Thyroid gland (tissue), 4 donors: ENCODE data around the gene IL1RL1. TPM values are rescaled to one million over a fixed set of nuclear protein-coding genes. Genes with fewer than 3 reads are reported as not detected.

Source experiments
- DNase-seq, 2 donors: peaks; one replicate each; pipeline ENCODE4 v3.0.0-alpha.2; 2019
- H3K27ac ChIP-seq, 3 donors: fragments of 200-600 bp; sonication (generic); 1 replicate in 2 of 3; 2 replicates in 1 of 3; pipeline ENCODE4 v1.5.1; 2016 to 2019; ENCODE audit warnings: mild to moderate bottlenecking in 1 of 3, moderate library complexity in 1 of 3
- H3K27me3 ChIP-seq: fragments of 200-600 bp; sonication (generic); one replicate; pipeline ENCODE4 v1.5.1; 2019
- H3K36me3 ChIP-seq, 2 donors: fragments of 200-600 bp; sonication (generic); one replicate each; pipeline ENCODE4 v1.5.1; 2016 to 2019
- H3K4me1 ChIP-seq, 2 donors: fragments of 200-600 bp; sonication (generic); one replicate each; pipeline ENCODE4 v1.5.1; 2017 to 2019
- H3K4me3 ChIP-seq, 3 donors: fragments of 200-600 bp; sonication (generic); replicated peaks in 1 of 3; 1 replicate in 2 of 3; 2 replicates in 1 of 3; pipeline ENCODE4 v1.5.1; 2016; ENCODE audit warnings: mild to moderate bottlenecking in 1 of 3
- H3K9me3 ChIP-seq: fragments of 200-600 bp; sonication (generic); one replicate; pipeline ENCODE4 v1.5.1; 2017
- POLR2A ChIP-seq, 2 donors: fragments of 450-650 bp; IDR thresholded peaks; one replicate each; pipeline ENCODE4 v1.6.1; 2017; ENCODE audit warnings: antibody characterized with exemption in 2 of 2, mild to moderate bottlenecking in 2 of 2, moderate library complexity in 1 of 2
- WGBS, 2 donors: methylation state at CpG; one replicate each; pipeline ENCODE4 v1.1.5; 2017; 5-methylcytosine and 5-hydroxymethylcytosine counted together
- intact Hi-C: fragments of 100-400 bp; cut with DNase I; formaldehyde crosslinking; loops from one replicate; pipeline ENCODE4 v1.15.1; 2023
- total RNA-seq, 4 donors: library from RNA; depleted of rRNA; stranded (reverse); fragments of >200 nt; gene quantifications; one replicate each; pipeline ENCODE4 v1.2.3, GENCODE V29; 2016
- TF ChIP-seq, protein P1 (sequence below), 6 experiments: fragments of 200-600 bp in 3 of 6; fragments of 450-650 bp in 3 of 6; sonication (generic) in 3 of 6; IDR thresholded peaks; one replicate each; pipeline ENCODE4 v1.5.1; 2016 to 2019; ENCODE audit warnings: antibody characterized with exemption in 6 of 6, mild to moderate bottlenecking in 2 of 6, inconsistent platforms in 1 of 6, moderate library complexity in 1 of 6

The IL1RL1 gene
- total RNA-seq, 4 donors from 2014 or later = 1.0 to 5.0 (median 3.1) TPM

DNA sequence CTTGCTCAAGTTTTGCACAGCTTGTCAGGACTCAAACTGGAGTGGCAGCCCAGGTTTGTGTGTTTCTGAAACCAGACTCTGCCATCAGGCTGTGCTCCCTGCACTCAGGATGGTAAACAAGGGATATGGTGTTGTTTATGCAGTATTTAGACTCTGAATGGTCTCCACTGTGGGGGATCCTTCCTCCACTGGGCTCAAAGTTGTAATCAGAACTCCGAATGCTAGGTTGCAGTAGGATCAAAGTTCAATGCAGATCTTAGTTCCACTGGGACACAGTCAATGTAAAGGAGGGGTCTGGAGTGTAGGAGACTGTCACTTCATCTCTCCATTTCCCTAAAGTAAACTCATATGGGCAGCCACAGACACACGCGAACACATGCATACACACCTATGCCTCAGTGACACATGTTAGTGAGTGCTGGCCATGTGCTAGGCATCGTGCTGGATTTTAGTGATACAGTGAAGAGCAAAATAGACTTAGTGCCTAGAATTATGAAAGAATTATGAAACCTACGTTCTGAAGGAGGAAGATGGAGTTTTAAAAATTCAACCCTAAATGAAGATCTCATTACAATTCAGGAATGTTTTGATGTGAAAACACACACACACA, 50.4 kb downstream of the IL1RL1 start:
- 91 to 92% methylated on average over 5 of the region's 5 CpGs for WGBS, 2 donors
- Histone ChIP-seq H3K4me1 (no peaks in the 10 kb centered on the region), H3K27ac (no peak overlapping the region), H3K9me3 (no peaks in the 10 kb centered on the region), H3K27me3 (no peaks in the 10 kb centered on the region), H3K4me3 (no peak overlapping the region), H3K36me3 (no peaks in the 10 kb centered on the region)
- TF ChIP-seq, protein P1, sequence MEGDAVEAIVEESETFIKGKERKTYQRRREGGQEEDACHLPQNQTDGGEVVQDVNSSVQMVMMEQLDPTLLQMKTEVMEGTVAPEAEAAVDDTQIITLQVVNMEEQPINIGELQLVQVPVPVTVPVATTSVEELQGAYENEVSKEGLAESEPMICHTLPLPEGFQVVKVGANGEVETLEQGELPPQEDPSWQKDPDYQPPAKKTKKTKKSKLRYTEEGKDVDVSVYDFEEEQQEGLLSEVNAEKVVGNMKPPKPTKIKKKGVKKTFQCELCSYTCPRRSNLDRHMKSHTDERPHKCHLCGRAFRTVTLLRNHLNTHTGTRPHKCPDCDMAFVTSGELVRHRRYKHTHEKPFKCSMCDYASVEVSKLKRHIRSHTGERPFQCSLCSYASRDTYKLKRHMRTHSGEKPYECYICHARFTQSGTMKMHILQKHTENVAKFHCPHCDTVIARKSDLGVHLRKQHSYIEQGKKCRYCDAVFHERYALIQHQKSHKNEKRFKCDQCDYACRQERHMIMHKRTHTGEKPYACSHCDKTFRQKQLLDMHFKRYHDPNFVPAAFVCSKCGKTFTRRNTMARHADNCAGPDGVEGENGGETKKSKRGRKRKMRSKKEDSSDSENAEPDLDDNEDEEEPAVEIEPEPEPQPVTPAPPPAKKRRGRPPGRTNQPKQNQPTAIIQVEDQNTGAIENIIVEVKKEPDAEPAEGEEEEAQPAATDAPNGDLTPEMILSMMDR (IDR thresholded peaks at IDR 0.05) = no peak
- no peak for TF ChIP-seq POLR2A (IDR thresholded peaks at IDR 0.05)
- intact Hi-C loops = no loop called here
- DNase-seq = no peak

DNA sequence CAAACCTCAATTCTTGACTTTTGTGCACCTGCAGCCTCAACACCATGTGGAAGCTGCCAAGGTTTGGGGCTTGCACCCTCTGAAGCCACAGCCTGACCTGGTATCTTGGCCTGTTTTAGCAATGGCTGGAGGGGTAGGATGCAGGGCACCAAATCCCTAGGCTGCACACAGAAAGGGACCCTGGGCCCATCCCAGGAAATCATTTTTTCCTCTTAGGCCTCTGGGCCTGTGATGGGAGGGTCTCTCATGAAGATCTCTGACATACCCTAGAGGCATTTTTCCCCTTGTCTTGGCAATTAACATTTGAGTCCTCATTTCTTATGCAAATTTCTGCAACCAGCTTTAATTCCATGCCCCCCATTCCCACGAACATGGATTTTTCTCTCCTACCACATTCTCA, 54.4 kb downstream of the IL1RL1 start:
- Histone ChIP-seq H3K4me3 (no peak overlapping the region), H3K27ac (no peak overlapping the region), H3K27me3 (no peaks in the 10 kb centered on the region), H3K36me3 (no peaks in the 10 kb centered on the region), H3K4me1 (no peaks in the 10 kb centered on the region), H3K9me3 (no peaks in the 10 kb centered on the region)
- DNase-seq = no peak
- 96% methylated on average over 1 of the region's 1 CpG for WGBS, 2 donors
- TF ChIP-seq, protein P1 (IDR thresholded peaks at IDR 0.05) = no peak
- TF ChIP-seq POLR2A (IDR thresholded peaks at IDR 0.05) = no peak
- intact Hi-C loops = no loop called here

DNA sequence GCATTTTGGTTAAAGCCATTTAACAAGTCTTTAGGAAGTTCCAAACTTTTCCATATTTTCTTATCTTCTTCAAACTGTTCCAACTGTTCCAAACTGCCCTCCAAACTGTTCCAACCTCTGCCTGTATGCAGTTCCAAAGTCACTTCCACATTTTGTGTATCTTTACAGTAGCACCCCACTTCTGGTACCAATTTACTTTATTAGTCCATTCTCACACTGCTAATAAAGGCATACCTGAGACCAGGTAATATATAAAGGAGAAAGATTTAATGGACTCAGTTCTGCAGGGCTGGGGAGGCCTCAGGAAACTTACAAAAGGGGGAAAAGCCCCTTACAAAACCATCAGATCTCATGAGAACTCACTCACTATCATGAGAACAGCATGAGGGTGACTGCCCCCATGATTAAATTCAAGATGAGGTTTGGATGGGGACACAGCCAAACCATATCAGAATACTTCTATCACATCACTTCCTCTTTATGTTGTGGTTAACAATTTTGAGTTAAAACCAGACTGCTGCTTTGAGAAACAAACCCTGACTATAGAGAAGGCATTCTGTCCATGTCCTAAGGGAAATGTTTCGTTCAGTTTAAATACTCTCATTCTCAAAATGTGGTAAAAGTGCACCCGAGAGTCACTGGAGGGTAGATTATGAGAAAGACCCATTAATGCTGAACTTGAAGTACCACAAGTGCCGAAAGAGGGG, 55.2 kb downstream of the IL1RL1 start:
- H3K27me3 ChIP-seq = no peaks in the 10 kb centered on the region
- TF ChIP-seq POLR2A (IDR thresholded peaks at IDR 0.05) = no peak
- TF ChIP-seq, protein P1 (IDR thresholded peaks at IDR 0.05) = no peak
- WGBS, 2 donors = 90 to 97% methylated on average over 3 of the region's 3 CpGs
- no peaks in the 10 kb centered on the region for H3K9me3 ChIP-seq
- intact Hi-C loops = no loop called here
- H3K27ac ChIP-seq = no peak overlapping the region
- H3K4me1 ChIP-seq = no peaks in the 10 kb centered on the region
- no peak overlapping the region for H3K4me3 ChIP-seq
- no peak for DNase-seq
- no peaks in the 10 kb centered on the region for H3K36me3 ChIP-seq

DNA sequence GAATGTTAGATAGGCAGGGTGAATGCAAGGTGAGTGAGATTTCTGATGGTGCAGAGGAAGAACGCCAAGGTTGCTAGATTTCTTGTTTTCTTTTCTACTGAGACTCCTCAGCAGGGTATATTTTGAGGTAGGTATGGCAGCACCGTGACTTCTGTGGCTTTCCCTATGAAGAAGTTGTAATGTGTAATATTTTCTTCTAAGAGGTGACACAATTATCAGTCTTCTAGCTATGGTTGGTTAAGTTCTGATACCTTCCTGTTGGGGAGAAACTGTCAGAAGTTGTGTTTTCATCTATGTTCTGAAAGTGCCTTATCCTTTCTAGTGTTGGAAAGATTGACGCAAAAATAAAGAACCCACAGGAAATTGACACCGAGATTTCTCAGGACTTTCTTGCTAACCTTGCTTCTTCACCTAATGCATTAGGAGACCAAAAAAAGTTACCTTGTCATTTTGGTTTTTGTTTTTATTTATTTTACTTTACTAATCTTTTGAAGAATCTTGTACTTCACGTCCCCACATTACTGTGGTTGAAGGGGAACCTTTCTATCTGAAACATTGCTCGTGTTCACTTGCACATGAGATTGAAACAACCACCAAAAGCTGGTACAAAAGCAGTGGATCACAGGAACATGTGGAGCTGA, 56.1 kb downstream of the IL1RL1 start:
- H3K9me3 ChIP-seq = no peaks in the 10 kb centered on the region
- no peak for DNase-seq
- intact Hi-C loops = no loop called here
- no peak overlapping the region for H3K4me3 ChIP-seq
- no peaks in the 10 kb centered on the region for H3K4me1 ChIP-seq
- H3K27me3 ChIP-seq = no peaks in the 10 kb centered on the region
- 73% methylated on average over 6 of the region's 6 CpGs for WGBS, 2 donors
- TF ChIP-seq POLR2A (IDR thresholded peaks at IDR 0.05) = no peak
- TF ChIP-seq, protein P1 (IDR thresholded peaks at IDR 0.05) = no peak
- no peaks in the 10 kb centered on the region for H3K36me3 ChIP-seq
- H3K27ac ChIP-seq = no peak overlapping the region
